Raji (cell line): ENCODE data around the gene GUK1.

Experiments
- POLR2A ChIP-seq: IDR thresholded peaks from 2 replicates; pipeline ENCODE4 v1.6.1; 2011; ENCODE audit warnings: low read depth, low read length, control low read depth; ENCODE audit not compliant: insufficient read depth

GUK1 gene

DNA sequence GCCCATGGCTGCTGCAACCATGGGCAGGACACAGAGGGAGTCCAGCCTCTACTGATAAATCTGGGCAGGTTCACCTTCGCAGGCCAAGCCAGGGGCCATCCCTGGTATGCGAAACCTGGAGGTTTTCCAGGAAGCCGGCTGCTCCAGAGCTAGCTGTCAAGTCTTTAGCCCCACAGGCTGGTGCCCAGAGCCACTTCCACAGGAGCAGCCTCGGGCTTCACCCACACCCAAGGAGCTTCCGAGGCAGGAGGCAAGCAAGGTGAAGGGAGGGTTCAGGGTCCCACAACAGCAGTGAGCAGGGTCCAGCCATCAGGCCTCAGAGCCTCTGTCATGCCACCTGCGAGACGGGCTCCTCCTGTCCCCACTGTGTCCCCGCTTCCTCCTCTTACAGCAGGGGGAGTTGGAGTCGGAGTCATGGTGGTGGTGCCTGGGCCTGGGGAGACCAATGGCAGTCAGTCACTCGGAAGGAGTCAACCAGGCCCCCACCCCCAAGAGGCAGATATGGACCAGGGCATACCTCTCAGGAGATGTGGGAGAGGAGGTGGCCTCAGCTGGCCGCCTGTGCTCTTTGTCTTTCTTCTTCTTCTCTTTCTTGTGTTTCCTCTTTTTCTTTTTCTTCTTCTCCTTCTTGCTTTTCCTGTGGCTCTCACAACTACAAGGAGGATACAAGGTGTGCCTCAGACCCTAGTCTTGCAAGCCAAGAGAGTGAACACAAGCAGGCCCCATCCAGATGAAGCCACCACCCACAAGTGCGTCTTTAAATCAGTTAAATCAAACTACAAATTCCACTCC lies 39.1 kb upstream of the GUK1 start:
- no peak for TF ChIP-seq POLR2A

DNA sequence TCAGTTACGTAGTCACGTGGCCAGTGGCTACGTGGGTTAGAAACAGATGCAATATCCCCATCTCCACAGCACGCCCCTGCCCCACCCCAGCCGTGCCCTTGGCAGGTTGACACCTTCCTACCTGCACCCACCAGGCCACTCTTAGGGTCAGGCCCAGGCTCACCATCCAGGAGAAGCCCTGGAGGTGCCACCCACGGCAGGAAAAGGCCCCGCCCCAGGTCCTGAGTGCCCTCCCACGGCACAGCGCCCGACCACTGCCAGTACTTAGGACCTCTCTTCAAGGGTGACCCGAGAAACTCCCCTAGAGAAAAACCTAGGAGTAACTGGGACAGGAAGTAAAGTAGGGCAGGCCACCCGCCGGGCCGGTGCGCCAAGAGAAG lies 38.5 kb upstream of the GUK1 start:
- no peak for TF ChIP-seq POLR2A

GRCh38 chr1:228101994-228102790 lies 37.9 kb upstream of the GUK1 start:
- no peak for TF ChIP-seq POLR2A

- peak; percentile 84 for TF ChIP-seq POLR2A
Measured at GRCh38 chr1:228102791-228103620, 37.1 kb upstream of the GUK1 start, which contains the start of gene C1orf35. TSS of gene C1orf35 (minus strand) at chr1:228103325. CDS start at chr1:228103227, 98 bp downstream.

DNA sequence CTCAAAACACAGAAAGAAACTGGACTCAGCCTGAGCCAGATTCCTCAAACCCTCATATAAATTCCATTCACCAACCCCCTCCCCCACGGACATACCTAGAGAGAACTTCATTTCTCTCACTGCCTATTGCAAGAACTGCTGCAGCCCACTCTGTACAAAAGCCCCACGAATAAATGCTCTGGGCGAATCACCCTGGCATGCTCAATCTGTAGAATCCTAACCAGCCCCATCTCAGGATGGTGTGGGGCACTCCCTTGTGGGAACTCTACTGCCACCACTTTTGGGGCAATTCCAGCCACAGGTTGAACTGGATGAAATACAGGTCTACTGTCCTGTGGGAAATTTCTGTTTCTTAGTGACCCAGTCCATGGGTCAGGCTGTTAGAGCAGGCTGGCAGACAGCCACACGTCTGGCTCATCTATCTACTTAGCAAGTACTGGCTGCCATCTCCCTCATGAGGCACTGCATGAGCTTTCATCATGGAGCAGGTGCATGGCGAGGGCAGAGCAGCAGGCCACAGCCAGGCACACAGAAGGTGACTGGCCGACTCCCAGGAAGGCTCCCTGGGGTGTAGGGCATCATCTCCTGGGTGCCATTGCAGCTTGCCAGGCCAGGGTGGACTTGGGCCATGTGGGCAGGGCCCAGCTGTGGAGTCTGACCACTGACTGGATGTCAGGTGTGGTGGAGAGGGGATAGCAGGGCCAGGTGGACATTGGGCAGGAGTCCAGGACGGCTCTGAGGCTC lies 35.4 kb upstream of the GUK1 start:
- TF ChIP-seq POLR2A, result 0 out of 2 replicates have a peak, but pooled peaks have one; percentile 27

- TF ChIP-seq POLR2A, result no peak
Measured at GRCh38 chr1:228105270-228105995, 34.6 kb upstream of the GUK1 start.

DNA sequence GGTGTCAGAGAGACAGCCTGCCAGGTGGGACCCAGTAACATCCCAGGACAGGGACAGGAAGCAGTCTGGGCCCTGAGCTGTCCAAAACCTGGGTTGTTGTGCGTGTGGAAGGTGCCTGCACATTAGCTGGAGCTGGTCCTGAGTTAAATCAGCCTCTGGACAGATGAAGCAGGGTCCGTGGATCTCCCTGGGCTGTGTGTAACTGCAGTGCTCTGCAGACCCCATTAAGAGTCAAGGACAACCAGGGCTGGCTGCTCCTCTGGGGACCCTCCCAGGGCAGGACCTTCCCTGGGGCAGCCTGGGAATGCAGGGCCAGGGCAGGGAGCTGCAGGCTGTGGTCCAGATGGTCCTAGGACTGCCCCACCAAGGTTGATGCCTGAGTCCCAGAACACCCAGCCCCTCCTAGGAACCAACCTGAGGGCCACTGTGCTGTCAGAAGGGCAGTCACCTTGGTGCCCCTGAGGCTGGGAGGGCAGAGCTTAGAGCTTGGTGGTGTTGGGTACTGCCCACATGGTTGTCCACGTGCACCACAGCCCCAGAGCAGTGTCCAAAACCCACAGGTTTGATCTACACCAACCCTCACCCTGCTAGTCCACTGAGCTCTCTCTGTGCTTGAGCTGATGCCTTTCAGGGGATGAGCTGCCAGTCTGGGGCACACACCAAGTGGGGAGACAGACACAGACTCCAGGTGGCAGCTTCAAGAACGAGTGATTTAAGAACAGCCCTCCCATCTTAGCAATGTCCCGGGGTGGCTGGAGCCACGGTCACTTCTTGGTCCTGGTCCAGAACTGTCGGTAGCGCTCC lies 33.9 kb upstream of the GUK1 start:
- no peak for TF ChIP-seq POLR2A

DNA sequence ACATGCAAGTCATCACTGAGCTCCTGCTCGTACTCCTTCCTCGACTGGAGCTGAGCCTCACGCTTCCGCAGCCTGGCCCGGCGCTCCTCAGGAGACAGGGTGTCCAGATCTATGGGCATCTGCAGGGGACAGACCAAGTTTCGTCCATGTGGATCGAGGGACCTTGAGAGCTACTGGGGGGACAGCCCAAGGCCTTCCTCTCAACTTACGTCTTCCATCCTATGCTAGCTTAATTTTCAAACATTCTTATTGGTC lies 33.4 kb upstream of the GUK1 start:
- TF ChIP-seq POLR2A, result no peak

GRCh38 chr1:228107636-228108035 lies 32.4 kb upstream of the GUK1 start:
- TF ChIP-seq POLR2A, result no peak

GRCh38 chr1:228108055-228108690 lies 31.9 kb upstream of the GUK1 start:
- no peak for TF ChIP-seq POLR2A

GRCh38 chr1:228108742-228109072 lies 31.4 kb upstream of the GUK1 start:
- TF ChIP-seq POLR2A, result no peak

DNA sequence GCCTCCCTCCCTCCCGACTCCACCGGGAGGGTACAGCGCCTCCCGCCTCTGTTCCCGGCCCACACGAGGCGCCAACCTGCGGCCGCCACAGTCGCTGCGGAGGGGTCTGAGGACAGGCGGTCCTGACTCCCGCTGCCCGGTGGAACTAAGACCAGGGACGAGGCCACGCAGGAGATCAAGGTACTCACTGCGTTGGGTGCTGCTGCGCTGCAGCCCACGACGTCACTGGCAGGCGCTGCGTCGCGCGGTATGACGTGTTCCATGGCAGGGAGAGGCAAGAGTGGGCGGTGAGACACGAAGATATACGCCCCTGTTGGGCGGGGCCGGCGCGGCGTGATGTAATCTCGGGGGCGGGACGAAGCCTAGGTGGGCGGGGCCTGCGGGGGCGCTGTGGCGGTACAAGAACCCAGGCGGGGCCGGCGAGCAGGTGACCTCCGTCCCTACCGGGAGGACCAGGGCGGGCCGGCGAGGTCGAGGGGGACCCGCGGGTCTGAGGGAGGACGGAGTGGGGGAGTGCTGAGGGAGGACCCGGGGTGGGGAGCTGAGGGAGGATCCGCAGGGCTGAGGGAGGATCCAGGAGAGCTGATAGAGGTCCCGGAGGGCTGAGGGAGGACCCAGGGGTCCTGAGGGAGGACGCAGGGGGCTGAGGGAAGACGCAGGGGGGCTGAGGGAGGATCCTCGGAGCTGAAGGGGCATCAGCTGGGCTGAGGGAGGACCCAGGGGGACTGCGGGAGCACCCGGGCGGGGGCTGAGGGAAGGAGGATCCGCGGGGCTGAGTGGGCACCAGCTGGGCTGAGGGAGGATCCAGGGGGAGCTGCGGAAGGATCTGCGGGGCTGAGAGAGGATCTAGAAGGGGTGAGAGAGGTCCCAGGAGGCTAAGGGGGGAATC lies 30.8 kb upstream of the GUK1 start, which contains the start of gene MRPL55:
Gene MRPL55 (minus strand): TSS at position 227 of the 889 bp plus-strand sequence. CDS start 1,039 bp downstream, outside the sequence.
- TF ChIP-seq POLR2A, result peak; percentile 99
